ENCODE data around the gene PRMT1.

Gene PRMT1

GRCh38 chr19:49641688-49642491 lies 35.2 kb upstream of the PRMT1 start, which contains the start of gene SCAF1:
TSS of gene SCAF1 (plus strand) at chr19:49642209. CDS start at chr19:49645027, 2,818 bp downstream.
- Histone ChIP-seq H3K4me1 (ENCODE audit: insufficient read depth, low read length) (peaks cover 9% of the 10 kb centered on the region), H3K36me3 (ENCODE audit: insufficient read depth, low read length) (no peaks in the 10 kb centered on the region), H3K9ac (ENCODE audit: low read depth, low read length) (peak within 1 kb of the TSS; percentile 91), H3K9me3 (ENCODE audit: control insufficient read depth, insufficient read depth, low read length) (no peaks in the 10 kb centered on the region)

GRCh38 chr19:49642492-49643035 lies 34.5 kb upstream of the PRMT1 start:
- Histone ChIP-seq H3K9me3 (ENCODE audit: control insufficient read depth, insufficient read depth, low read length) (no peaks in the 10 kb centered on the region), H3K36me3 (ENCODE audit: insufficient read depth, low read length) (no peaks in the 10 kb centered on the region), H3K4me1 (ENCODE audit: insufficient read depth, low read length) (peaks cover 9% of the 10 kb centered on the region), H3K9ac (ENCODE audit: low read depth, low read length) (peak overlapping the region; percentile 84)

- H3K4me1 ChIP-seq (ENCODE audit: insufficient read depth, low read length) = peaks cover 9% of the 10 kb centered on the region
- H3K9ac ChIP-seq (ENCODE audit: low read depth, low read length) = 0 out of 2 replicates have a peak overlapping the region, but pooled peaks have one; percentile 84
- no peaks in the 10 kb centered on the region for H3K36me3 ChIP-seq (ENCODE audit: insufficient read depth, low read length)
- no peaks in the 10 kb centered on the region for H3K9me3 ChIP-seq (ENCODE audit: control insufficient read depth, insufficient read depth, low read length)
Observed at GRCh38 chr19:49643466-49643865, 33.6 kb upstream of the PRMT1 start.

- Histone ChIP-seq H3K4me1 (ENCODE audit: insufficient read depth, low read length) (peaks cover 9% of the 10 kb centered on the region), H3K9me3 (ENCODE audit: control insufficient read depth, insufficient read depth, low read length) (no peaks in the 10 kb centered on the region), H3K9ac (ENCODE audit: low read depth, low read length) (no peak overlapping the region), H3K36me3 (ENCODE audit: insufficient read depth, low read length) (peaks cover 6% of the 10 kb centered on the region)
Observed at GRCh38 chr19:49645592-49645991, 31.5 kb upstream of the PRMT1 start.

GRCh38 chr19:49645995-49646394 lies 31.1 kb upstream of the PRMT1 start:
- no peak overlapping the region for H3K9ac ChIP-seq (ENCODE audit: low read depth, low read length)
- peaks cover 9% of the 10 kb centered on the region for H3K4me1 ChIP-seq (ENCODE audit: insufficient read depth, low read length)
- no peaks in the 10 kb centered on the region for H3K9me3 ChIP-seq (ENCODE audit: control insufficient read depth, insufficient read depth, low read length)
- peaks cover 6% of the 10 kb centered on the region for H3K36me3 ChIP-seq (ENCODE audit: insufficient read depth, low read length)

- Histone ChIP-seq H3K4me1 (ENCODE audit: insufficient read depth, low read length) (peaks cover 9% of the 10 kb centered on the region), H3K9ac (ENCODE audit: low read depth, low read length) (no peak overlapping the region), H3K9me3 (ENCODE audit: control insufficient read depth, insufficient read depth, low read length) (no peaks in the 10 kb centered on the region), H3K36me3 (ENCODE audit: insufficient read depth, low read length) (peaks cover 6% of the 10 kb centered on the region)
Observed at GRCh38 chr19:49646586-49646985, 30.5 kb upstream of the PRMT1 start.

- H3K36me3 ChIP-seq (ENCODE audit: insufficient read depth, low read length) = peaks cover 6% of the 10 kb centered on the region
Observed at GRCh38 chr19:49651029-49651819, 25.8 kb upstream of the PRMT1 start.

GRCh38 chr19:49651820-49652550 lies 25.1 kb upstream of the PRMT1 start:
- Histone ChIP-seq H3K4me1 (ENCODE audit: insufficient read depth, low read length) (no peaks in the 10 kb centered on the region), H3K36me3 (ENCODE audit: insufficient read depth, low read length) (peaks cover 6% of the 10 kb centered on the region), H3K9me3 (ENCODE audit: control insufficient read depth, insufficient read depth, low read length) (no peaks in the 10 kb centered on the region), H3K9ac (ENCODE audit: low read depth, low read length) (no peak overlapping the region)

More at GRCh38 chr19:49651029-49651819, 25.8 kb upstream of the PRMT1 start:
- H3K9me3 ChIP-seq (ENCODE audit: control insufficient read depth, insufficient read depth, low read length) = no peaks in the 10 kb centered on the region
- H3K9ac ChIP-seq (ENCODE audit: low read depth, low read length) = no peak overlapping the region
- H3K4me1 ChIP-seq (ENCODE audit: insufficient read depth, low read length) = no peaks in the 10 kb centered on the region

GRCh38 chr19:49652551-49653465 lies 24.3 kb upstream of the PRMT1 start:
- H3K36me3 ChIP-seq (ENCODE audit: insufficient read depth, low read length) = peaks cover 6% of the 10 kb centered on the region
- H3K9ac ChIP-seq (ENCODE audit: low read depth, low read length) = no peak overlapping the region
- H3K9me3 ChIP-seq (ENCODE audit: control insufficient read depth, insufficient read depth, low read length) = no peaks in the 10 kb centered on the region

GRCh38 chr19:49653466-49653806 lies 23.6 kb upstream of the PRMT1 start:
- H3K36me3 ChIP-seq (ENCODE audit: insufficient read depth, low read length) = peaks cover 9% of the 10 kb centered on the region
- no peaks in the 10 kb centered on the region for H3K9me3 ChIP-seq (ENCODE audit: control insufficient read depth, insufficient read depth, low read length)
- no peak overlapping the region for H3K9ac ChIP-seq (ENCODE audit: low read depth, low read length)
- H3K4me1 ChIP-seq (ENCODE audit: insufficient read depth, low read length) = no peaks in the 10 kb centered on the region

More at GRCh38 chr19:49652551-49653465, 24.3 kb upstream of the PRMT1 start:
- no peaks in the 10 kb centered on the region for H3K4me1 ChIP-seq (ENCODE audit: insufficient read depth, low read length)

GRCh38 chr19:49654581-49654980 lies 22.5 kb upstream of the PRMT1 start:
- Histone ChIP-seq H3K4me1 (ENCODE audit: insufficient read depth, low read length) (no peaks in the 10 kb centered on the region), H3K9me3 (ENCODE audit: control insufficient read depth, insufficient read depth, low read length) (no peaks in the 10 kb centered on the region), H3K36me3 (ENCODE audit: insufficient read depth, low read length) (peaks cover 13% of the 10 kb centered on the region), H3K9ac (ENCODE audit: low read depth, low read length) (no peak overlapping the region)

- H3K9ac ChIP-seq (ENCODE audit: low read depth, low read length) = no peak overlapping the region
- peaks cover 17% of the 10 kb centered on the region for H3K36me3 ChIP-seq (ENCODE audit: insufficient read depth, low read length)
- no peaks in the 10 kb centered on the region for H3K4me1 ChIP-seq (ENCODE audit: insufficient read depth, low read length)
- H3K9me3 ChIP-seq (ENCODE audit: control insufficient read depth, insufficient read depth, low read length) = no peaks in the 10 kb centered on the region
Observed at GRCh38 chr19:49655570-49656455, 21.3 kb upstream of the PRMT1 start.
